GM23338 (cell line): ENCODE data around the gene CRACR2B. TPM values are rescaled to one million over a fixed set of nuclear protein-coding genes. Genes with fewer than 3 reads are reported as not detected.

Experiments
- ATAC-seq: fragments of 200-7000 bp; cut with Tn5 transposase; 3 replicates; pipeline ENCODE4 v1.9.1; 2020
- DNase-seq: peaks from one replicate; pipeline ENCODE4 v3.0.0-alpha.2; 2015; ENCODE audit warnings: low spot score
- H2AFZ ChIP-seq: fragments of 200-600 bp; sonication (generic); 2 replicates; pipeline ENCODE4 v1.8.0; 2016; ENCODE audit warnings: antibody characterized with exemption, mild to moderate bottlenecking, moderate library complexity
- H3F3A ChIP-seq: fragments of 200-600 bp; sonication (generic); replicated peaks from 2 replicates; pipeline ENCODE4 v1.8.0; 2017; ENCODE audit warnings: antibody characterized with exemption, mixed run types, low read depth
- H3K27ac ChIP-seq: fragments of 200-600 bp; sonication (generic); 2 replicates; pipeline ENCODE4 v1.6.1; 2016; ENCODE audit warnings: low read depth
- H3K27me3 ChIP-seq: fragments of 200-600 bp; sonication (generic); 2 replicates; pipeline ENCODE4 v1.8.0; 2016; ENCODE audit warnings: mild to moderate bottlenecking, mixed run types, moderate library complexity; ENCODE audit not compliant: insufficient read depth
- H3K36me3 ChIP-seq: fragments of 200-600 bp; sonication (generic); 2 replicates; pipeline ENCODE4 v1.8.0; 2016; ENCODE audit warnings: mild to moderate bottlenecking; ENCODE audit not compliant: insufficient read depth
- H3K4me1 ChIP-seq: fragments of 200-600 bp; sonication (generic); 2 replicates; pipeline ENCODE4 v1.8.0; 2016; ENCODE audit warnings: mild to moderate bottlenecking, moderate library complexity; ENCODE audit not compliant: insufficient read depth
- H3K4me2 ChIP-seq: fragments of 200-600 bp; sonication (generic); 2 replicates; pipeline ENCODE4 v1.7.1; 2017; ENCODE audit warnings: mixed run types
- H3K4me3 ChIP-seq: fragments of 200-600 bp; sonication (generic); 2 replicates; pipeline ENCODE4 v1.6.1; 2016; ENCODE audit warnings: mixed run types
- H3K79me2 ChIP-seq: fragments of 200-600 bp; sonication (generic); replicated peaks from 2 replicates; pipeline ENCODE4 v1.8.0; 2017; ENCODE audit warnings: mild to moderate bottlenecking; ENCODE audit not compliant: insufficient read depth
- H3K9me2 ChIP-seq: fragments of 200-600 bp; sonication (generic); 2 replicates; pipeline ENCODE4 v1.8.0; 2017; ENCODE audit not compliant: insufficient read depth
- H4K20me1 ChIP-seq: fragments of 200-600 bp; sonication (generic); replicated peaks from 2 replicates; pipeline ENCODE4 v1.8.0; 2017; ENCODE audit warnings: mild to moderate bottlenecking; ENCODE audit not compliant: insufficient read depth
- H3K27ac Mint-ChIP-seq: 2 replicates; pipeline ENCODE4 v1.8.0; 2020; ENCODE audit warnings: inconsistent platforms, mild to moderate bottlenecking, moderate library complexity, mixed read lengths
- H3K27me3 Mint-ChIP-seq: 3 replicates; pipeline ENCODE4 v1.8.0; 2022; ENCODE audit warnings: low read depth, mild to moderate bottlenecking, moderate library complexity, mixed read lengths, inconsistent platforms; ENCODE audit not compliant: insufficient read depth, poor library complexity
- H3K36me3 Mint-ChIP-seq: 3 replicates; pipeline ENCODE4 v1.8.0; 2021; ENCODE audit warnings: low read depth, mild to moderate bottlenecking, inconsistent platforms, moderate library complexity, mixed read lengths
- H3K4me1 Mint-ChIP-seq: 3 replicates; pipeline ENCODE4 v1.8.0; 2020; ENCODE audit warnings: mild to moderate bottlenecking, inconsistent platforms, mixed read lengths
- H3K4me3 Mint-ChIP-seq: 3 replicates; pipeline ENCODE4 v1.8.0; 2021; ENCODE audit warnings: moderate library complexity, mild to moderate bottlenecking, inconsistent platforms, mixed read lengths
- H3K9me3 Mint-ChIP-seq: 3 replicates; pipeline ENCODE4 v1.8.0; 2020; ENCODE audit warnings: moderate library complexity, mild to moderate bottlenecking, inconsistent platforms, mixed read lengths
- CREB1 ChIP-seq: fragments of 250-450 bp; sonication (Bioruptor Pico); IDR thresholded peaks from 2 replicates; pipeline ENCODE4 v1.5.0; 2020; ENCODE audit warnings: low read depth, mild to moderate bottlenecking, moderate library complexity
- EZH2 ChIP-seq: fragments of 200-600 bp; sonication (generic); IDR thresholded peaks from one replicate; pipeline ENCODE4 v1.8.0; 2017; ENCODE audit warnings: antibody characterized with exemption, mild to moderate bottlenecking, low read depth; ENCODE audit not compliant: unreplicated experiment
- EZH2phosphoT487 ChIP-seq: fragments of 200-600 bp; sonication (generic); IDR thresholded peaks from one replicate; pipeline ENCODE4 v1.8.1; 2018; ENCODE audit warnings: antibody characterized with exemption; ENCODE audit not compliant: unreplicated experiment
- JUNB ChIP-seq: IDR thresholded peaks from one replicate; pipeline ENCODE4 v1.6.1; 2016; ENCODE audit warnings: antibody characterized with exemption; ENCODE audit not compliant: unreplicated experiment
- NANOG ChIP-seq: IDR thresholded peaks from 2 replicates; pipeline ENCODE4 v1.6.1; 2016; ENCODE audit warnings: antibody characterized with exemption, borderline replicate concordance
- POLR2AphosphoS5 ChIP-seq: IDR thresholded peaks from 2 replicates; pipeline ENCODE4 v1.6.1; 2016; ENCODE audit warnings: antibody characterized with exemption, low read depth
- STAT1 ChIP-seq: IDR thresholded peaks from one replicate; pipeline ENCODE4 v1.6.1; 2016; ENCODE audit warnings: antibody characterized with exemption; ENCODE audit not compliant: unreplicated experiment
- ZNF114 ChIP-seq: fragments of 250-450 bp; sonication (Bioruptor Pico); IDR thresholded peaks from 2 replicates; pipeline ENCODE4 v1.5.0; 2020; ENCODE audit warnings: mild to moderate bottlenecking, moderate library complexity
- ZNF331 ChIP-seq: fragments of 250-450 bp; sonication (Bioruptor Pico); IDR thresholded peaks from 2 replicates; pipeline ENCODE4 v1.5.0; 2020; ENCODE audit warnings: low read depth, mild to moderate bottlenecking, moderate library complexity
- polyA plus RNA-seq: library from polyadenylated mRNA; unstranded; fragments of >200 nt; fragmentation: Nextera tagmentation; extraction: Ambion mirVana; gene quantifications from 2 replicates; pipeline ENCODE4 v1.2.1, GENCODE V29; 2016
- total RNA-seq: library from RNA; depleted of rRNA; stranded (reverse); fragments of >200 nt; shearing (Covaris generic); gene quantifications from 2 replicates; pipeline ENCODE4 v1.2.3, GENCODE V29; 2014
- TF ChIP-seq, protein P1 (sequence below): IDR thresholded peaks from 2 replicates; pipeline ENCODE4 v1.6.1; 2016; ENCODE audit warnings: antibody characterized with exemption
- TF ChIP-seq, protein P2 (sequence below), 2 experiments: fragments of 200-600 bp in 1 of 2; sonication (generic) in 1 of 2; conservative IDR thresholded peaks; 2 replicates each; pipeline versions ENCODE4 v1.5.1 to v1.6.1; 2016 to 2017; ENCODE audit warnings: antibody characterized with exemption in 2 of 2, low read depth in 2 of 2, mild to moderate bottlenecking in 2 of 2, moderate library complexity in 1 of 2
- TF ChIP-seq, protein P3 (sequence below): IDR thresholded peaks from one replicate; pipeline ENCODE4 v1.6.1; 2018; ENCODE audit warnings: antibody characterized with exemption; ENCODE audit not compliant: unreplicated experiment

The CRACR2B gene
- total and polyA plus RNA-seq, 2 experiments from 2014 or later: 55.9 to 64.1 TPM

GRCh38 chr11:793556-793955, 34.2 kb upstream of the CRACR2B start:
- H3K27me3 Mint-ChIP-seq: peaks cover 15% of the 10 kb centered on the region
- Histone ChIP-seq H3K36me3 (no peaks in the 10 kb centered on the region), H4K20me1 (peaks cover 3% of the 10 kb centered on the region; the same call in 1 of the 2 replicates), H3K9me2 (no peaks in the 10 kb centered on the region), H3K4me1 (peaks cover 23% of the 10 kb centered on the region; the same call in 1 of the 2 replicates), H3F3A (peaks cover 19% of the 10 kb centered on the region), H3K4me3 (no peak overlapping the region), H2AFZ (no peak overlapping the region), H3K27me3 (no peaks in the 10 kb centered on the region), H3K27ac (no peak overlapping the region), H3K4me2 (no peak overlapping the region), H3K79me2 (no peaks in the 10 kb centered on the region; the same call in 1 of the 2 replicates)
- H3K27ac Mint-ChIP-seq: no peak overlapping the region
- H3K4me3 Mint-ChIP-seq: no peak overlapping the region
- TF ChIP-seq CREB1 (CRISPR knock-in tag) (no peak), STAT1 (no peak), ZNF114 (CRISPR knock-in tag) (no peak), EZH2 (no peak), ZNF331 (CRISPR knock-in tag) (no peak)
- TF ChIP-seq, protein P1, sequence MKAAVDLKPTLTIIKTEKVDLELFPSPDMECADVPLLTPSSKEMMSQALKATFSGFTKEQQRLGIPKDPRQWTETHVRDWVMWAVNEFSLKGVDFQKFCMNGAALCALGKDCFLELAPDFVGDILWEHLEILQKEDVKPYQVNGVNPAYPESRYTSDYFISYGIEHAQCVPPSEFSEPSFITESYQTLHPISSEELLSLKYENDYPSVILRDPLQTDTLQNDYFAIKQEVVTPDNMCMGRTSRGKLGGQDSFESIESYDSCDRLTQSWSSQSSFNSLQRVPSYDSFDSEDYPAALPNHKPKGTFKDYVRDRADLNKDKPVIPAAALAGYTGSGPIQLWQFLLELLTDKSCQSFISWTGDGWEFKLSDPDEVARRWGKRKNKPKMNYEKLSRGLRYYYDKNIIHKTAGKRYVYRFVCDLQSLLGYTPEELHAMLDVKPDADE: no peak
- TF ChIP-seq, protein P2, sequence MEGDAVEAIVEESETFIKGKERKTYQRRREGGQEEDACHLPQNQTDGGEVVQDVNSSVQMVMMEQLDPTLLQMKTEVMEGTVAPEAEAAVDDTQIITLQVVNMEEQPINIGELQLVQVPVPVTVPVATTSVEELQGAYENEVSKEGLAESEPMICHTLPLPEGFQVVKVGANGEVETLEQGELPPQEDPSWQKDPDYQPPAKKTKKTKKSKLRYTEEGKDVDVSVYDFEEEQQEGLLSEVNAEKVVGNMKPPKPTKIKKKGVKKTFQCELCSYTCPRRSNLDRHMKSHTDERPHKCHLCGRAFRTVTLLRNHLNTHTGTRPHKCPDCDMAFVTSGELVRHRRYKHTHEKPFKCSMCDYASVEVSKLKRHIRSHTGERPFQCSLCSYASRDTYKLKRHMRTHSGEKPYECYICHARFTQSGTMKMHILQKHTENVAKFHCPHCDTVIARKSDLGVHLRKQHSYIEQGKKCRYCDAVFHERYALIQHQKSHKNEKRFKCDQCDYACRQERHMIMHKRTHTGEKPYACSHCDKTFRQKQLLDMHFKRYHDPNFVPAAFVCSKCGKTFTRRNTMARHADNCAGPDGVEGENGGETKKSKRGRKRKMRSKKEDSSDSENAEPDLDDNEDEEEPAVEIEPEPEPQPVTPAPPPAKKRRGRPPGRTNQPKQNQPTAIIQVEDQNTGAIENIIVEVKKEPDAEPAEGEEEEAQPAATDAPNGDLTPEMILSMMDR (conservative IDR thresholded peaks at IDR 0.05; ENCODE audit: low read depth in 2 of 2): no peak
- H3K36me3 Mint-ChIP-seq: peaks cover 6% of the 10 kb centered on the region; the same call in 1 of the 3 replicates
- no peak for DNase-seq
- ATAC-seq: no peak
- H3K4me1 Mint-ChIP-seq: peaks cover 29% of the 10 kb centered on the region
- no peaks in the 10 kb centered on the region for H3K9me3 Mint-ChIP-seq

- peaks cover 22% of the 10 kb centered on the region; the same call in 1 of the 2 replicates for H3K4me1 ChIP-seq
- peaks cover 24% of the 10 kb centered on the region for H3F3A ChIP-seq
- no peak overlapping the region for H3K4me3 ChIP-seq
- Mint-ChIP-seq H3K27ac (no peak overlapping the region), H3K36me3 (peaks cover 6% of the 10 kb centered on the region; the same call in 1 of the 3 replicates), H3K9me3 (no peaks in the 10 kb centered on the region), H3K4me3 (no peak overlapping the region), H3K27me3 (peaks cover 12% of the 10 kb centered on the region), H3K4me1 (peaks cover 26% of the 10 kb centered on the region)
- ATAC-seq (no peak), DNase-seq (no peak)
- H3K4me2 ChIP-seq: no peak overlapping the region
- H3K9me2 ChIP-seq: no peaks in the 10 kb centered on the region
- no peaks in the 10 kb centered on the region for H3K36me3 ChIP-seq
- H3K79me2 ChIP-seq: no peaks in the 10 kb centered on the region; the same call in 1 of the 2 replicates
- peaks cover 3% of the 10 kb centered on the region; the same call in 1 of the 2 replicates for H4K20me1 ChIP-seq
- no peaks in the 10 kb centered on the region for H3K27me3 ChIP-seq
- peak overlapping the region; percentile 50; the same call in 1 of the 2 replicates for H3K27ac ChIP-seq
- H2AFZ ChIP-seq: no peak overlapping the region
- TF ChIP-seq NANOG (no peak), STAT1 (no peak), EZH2phosphoT487 (no peak), EZH2 (no peak), POLR2AphosphoS5 (no peak), JUNB (no peak), CREB1 (CRISPR knock-in tag) (no peak)
- TF ChIP-seq, protein P2 (conservative IDR thresholded peaks at IDR 0.05; ENCODE audit: low read depth in 2 of 2): no peak
- TF ChIP-seq, protein P1: no peak
- TF ChIP-seq, protein P3, sequence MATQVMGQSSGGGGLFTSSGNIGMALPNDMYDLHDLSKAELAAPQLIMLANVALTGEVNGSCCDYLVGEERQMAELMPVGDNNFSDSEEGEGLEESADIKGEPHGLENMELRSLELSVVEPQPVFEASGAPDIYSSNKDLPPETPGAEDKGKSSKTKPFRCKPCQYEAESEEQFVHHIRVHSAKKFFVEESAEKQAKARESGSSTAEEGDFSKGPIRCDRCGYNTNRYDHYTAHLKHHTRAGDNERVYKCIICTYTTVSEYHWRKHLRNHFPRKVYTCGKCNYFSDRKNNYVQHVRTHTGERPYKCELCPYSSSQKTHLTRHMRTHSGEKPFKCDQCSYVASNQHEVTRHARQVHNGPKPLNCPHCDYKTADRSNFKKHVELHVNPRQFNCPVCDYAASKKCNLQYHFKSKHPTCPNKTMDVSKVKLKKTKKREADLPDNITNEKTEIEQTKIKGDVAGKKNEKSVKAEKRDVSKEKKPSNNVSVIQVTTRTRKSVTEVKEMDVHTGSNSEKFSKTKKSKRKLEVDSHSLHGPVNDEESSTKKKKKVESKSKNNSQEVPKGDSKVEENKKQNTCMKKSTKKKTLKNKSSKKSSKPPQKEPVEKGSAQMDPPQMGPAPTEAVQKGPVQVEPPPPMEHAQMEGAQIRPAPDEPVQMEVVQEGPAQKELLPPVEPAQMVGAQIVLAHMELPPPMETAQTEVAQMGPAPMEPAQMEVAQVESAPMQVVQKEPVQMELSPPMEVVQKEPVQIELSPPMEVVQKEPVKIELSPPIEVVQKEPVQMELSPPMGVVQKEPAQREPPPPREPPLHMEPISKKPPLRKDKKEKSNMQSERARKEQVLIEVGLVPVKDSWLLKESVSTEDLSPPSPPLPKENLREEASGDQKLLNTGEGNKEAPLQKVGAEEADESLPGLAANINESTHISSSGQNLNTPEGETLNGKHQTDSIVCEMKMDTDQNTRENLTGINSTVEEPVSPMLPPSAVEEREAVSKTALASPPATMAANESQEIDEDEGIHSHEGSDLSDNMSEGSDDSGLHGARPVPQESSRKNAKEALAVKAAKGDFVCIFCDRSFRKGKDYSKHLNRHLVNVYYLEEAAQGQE: no peak
Observed at GRCh38 chr11:794013-794765, 33.5 kb upstream of the CRACR2B start.
